ENCODE results near the gene SPN.

DNA sequence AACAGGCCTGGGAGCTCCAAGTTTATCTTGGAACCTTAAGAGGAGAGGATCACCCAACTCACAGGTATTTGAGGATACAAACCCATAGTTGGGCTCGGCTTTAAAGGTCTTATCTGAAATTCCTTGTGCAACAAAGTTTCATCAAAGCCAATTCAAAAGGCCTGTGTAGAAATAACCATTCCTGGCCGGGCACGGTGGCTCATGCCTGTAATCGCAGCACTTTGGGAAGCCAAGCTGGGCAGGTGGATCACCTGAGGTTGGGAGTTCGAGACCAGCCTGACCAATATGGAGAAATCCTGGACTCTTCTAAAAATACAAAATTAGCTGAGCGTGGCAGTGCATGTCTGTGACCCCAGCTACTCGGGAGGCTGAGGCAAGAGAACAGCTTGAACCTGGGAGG, 54.1 kb downstream of the SPN start:
- TF ChIP-seq, protein P1, sequence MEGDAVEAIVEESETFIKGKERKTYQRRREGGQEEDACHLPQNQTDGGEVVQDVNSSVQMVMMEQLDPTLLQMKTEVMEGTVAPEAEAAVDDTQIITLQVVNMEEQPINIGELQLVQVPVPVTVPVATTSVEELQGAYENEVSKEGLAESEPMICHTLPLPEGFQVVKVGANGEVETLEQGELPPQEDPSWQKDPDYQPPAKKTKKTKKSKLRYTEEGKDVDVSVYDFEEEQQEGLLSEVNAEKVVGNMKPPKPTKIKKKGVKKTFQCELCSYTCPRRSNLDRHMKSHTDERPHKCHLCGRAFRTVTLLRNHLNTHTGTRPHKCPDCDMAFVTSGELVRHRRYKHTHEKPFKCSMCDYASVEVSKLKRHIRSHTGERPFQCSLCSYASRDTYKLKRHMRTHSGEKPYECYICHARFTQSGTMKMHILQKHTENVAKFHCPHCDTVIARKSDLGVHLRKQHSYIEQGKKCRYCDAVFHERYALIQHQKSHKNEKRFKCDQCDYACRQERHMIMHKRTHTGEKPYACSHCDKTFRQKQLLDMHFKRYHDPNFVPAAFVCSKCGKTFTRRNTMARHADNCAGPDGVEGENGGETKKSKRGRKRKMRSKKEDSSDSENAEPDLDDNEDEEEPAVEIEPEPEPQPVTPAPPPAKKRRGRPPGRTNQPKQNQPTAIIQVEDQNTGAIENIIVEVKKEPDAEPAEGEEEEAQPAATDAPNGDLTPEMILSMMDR (IDR thresholded peaks at IDR 0.05; ENCODE audit: insufficient read depth, low read length), result no peak
- no peak for TF ChIP-seq GABPA (IDR thresholded peaks at IDR 0.05; ENCODE audit: low read depth)
- TF ChIP-seq SPI1 (IDR thresholded peaks at IDR 0.05; ENCODE audit: borderline replicate concordance, low read depth), result no peak
- TF ChIP-seq POLR2AphosphoS5 (IDR thresholded peaks at IDR 0.05; ENCODE audit: low read depth), result no peak
